IPS-11a (cell line): ENCODE data around the gene ATG101.
"Not testable (repeated sequence)": the region's sequence is repeated elsewhere in the genome, so short reads cannot be mapped to it uniquely, and the experiment has no call there.

Experiments
- H3K4me3 ChIP-seq: one replicate; pipeline ENCODE4 v1.5.1; 2013; ENCODE audit warnings: low read depth, low read length, control low read depth

Gene ATG101

DNA sequence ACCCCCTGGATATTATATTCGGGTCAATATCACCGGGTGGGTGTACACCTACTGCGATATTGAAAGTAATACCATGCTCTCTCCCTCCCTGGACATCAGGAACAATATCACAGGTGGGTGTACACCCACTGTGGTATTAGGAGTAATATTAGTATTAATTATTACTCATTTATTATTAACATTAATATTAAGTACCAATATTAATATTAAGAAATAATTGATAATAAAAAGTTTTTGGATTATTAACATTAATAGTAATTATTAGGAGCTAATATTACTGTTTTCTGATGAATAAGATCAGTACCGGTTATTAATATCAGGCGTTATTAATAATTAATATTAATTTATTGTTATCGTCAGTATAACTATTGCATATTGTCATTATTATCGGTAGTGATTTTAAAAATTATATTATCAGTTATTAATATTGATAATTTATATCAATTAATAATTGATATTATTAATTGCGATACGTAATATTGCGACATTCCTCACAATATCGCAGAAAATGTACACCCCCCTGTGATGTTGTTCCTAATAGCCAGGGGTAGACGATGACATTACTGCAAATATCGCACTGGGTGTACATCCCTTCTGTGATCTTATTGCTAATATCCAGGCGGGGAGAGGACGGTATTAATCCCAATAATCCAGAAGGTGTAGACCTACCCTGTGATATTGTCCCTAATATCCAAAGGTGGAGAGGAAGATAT is 26.7 kb downstream of the ATG101 start:
- H3K4me3 ChIP-seq: no peak overlapping the region

GRCh38 chr12:52097045-52097666 is 27.4 kb downstream of the ATG101 start:
- no peak overlapping the region for H3K4me3 ChIP-seq

- H3K4me3 ChIP-seq: not testable (repeated sequence)
These were observed 34.8 kb downstream of the ATG101 start for GRCh38 chr12:52104431-52105089.

- not testable (repeated sequence) for H3K4me3 ChIP-seq
These were observed 46.7 kb downstream of the ATG101 start for GRCh38 chr12:52116222-52117125.

DNA sequence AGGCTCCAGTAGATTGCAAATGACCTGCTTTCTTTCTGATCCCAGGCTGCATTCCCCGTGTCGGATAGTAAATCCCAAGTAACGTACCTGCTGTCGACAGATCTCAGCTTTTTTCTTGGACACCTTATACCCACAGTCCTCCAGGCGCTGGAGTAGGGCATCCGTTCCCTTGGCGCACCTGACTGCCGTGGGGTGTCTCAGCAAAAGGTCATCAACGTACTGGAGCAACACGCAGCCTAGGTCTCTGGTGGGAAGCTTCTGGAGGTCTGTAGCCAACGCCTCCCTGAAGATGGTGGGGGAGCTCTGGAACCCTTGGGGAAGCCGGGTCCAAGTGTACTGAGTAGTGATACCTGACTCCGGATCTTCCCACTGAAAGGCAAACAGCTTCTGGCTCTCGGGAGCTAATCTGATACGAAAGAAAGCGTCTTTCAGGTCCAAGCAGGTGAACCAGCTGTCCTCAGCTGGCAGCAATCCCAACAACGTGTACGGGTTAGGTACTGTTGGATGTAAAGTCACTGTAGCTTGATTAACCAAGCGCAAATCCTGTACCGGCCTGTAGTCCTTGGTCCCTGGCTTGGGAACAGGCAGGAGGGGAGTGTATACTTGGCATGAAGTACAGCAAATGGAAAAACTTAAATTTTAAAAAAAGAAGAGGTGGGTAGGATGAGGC is 48.2 kb downstream of the ATG101 start:
- H3K4me3 ChIP-seq: not testable (repeated sequence)

- no peak overlapping the region for H3K4me3 ChIP-seq
These were observed 49.8 kb downstream of the ATG101 start for GRCh38 chr12:52119398-52120254.

GRCh38 chr12:52120951-52121823 is 51.4 kb downstream of the ATG101 start:
- no peak overlapping the region for H3K4me3 ChIP-seq

DNA sequence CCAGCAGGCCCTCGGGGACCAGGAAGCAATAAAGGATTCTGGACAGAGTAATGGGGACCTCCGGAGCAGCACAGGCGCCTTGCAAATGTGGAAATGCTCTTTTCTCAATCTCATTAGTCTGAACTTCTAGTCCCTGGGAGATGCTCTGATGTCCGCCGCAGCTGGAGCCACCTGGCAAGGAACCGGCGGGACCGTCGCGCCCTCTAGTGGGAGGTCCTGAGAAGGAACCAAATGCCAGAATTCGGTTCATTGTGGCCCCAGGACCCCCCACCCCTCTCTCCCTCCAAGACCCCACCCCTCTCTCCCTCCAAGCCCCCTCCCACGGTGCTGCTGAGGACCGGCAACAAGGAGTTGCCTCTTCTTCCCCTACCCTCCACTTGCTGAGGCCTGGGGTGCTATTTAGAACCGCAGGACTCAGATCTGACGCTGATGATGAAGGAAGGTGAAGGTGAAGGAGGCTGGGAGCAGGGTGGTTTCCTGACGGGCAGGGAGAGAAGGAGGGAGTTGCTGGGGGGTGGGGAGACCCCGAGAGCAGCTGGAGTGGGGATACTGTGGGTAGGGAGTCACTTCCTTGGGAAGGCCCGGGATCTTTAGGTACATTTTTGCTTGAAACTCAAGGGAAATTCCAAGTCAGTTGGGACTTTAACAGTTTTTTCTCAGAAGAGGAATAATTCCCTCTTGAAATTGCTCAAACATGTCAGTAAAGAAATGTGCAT is 52.2 kb downstream of the ATG101 start:
- no peak overlapping the region for H3K4me3 ChIP-seq

DNA sequence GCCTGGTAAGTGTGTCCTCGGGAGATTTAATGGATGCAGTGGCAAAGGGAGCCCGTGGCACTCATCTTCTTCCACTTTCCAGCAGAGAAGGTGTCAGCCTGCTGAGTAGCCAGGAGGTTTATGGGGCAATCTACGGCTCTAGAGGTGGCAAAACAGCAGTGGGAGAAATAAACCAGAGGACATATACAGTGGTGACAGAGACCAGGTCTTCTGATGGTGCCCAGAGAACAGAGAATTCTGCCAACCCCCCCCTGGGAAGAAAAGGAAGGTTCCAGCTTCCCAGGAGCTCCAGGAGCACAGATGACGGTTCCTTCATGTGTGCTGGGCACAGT is 52.7 kb downstream of the ATG101 start:
- H3K4me3 ChIP-seq: no peak overlapping the region

GRCh38 chr12:52122904-52123303 is 53.1 kb downstream of the ATG101 start:
- H3K4me3 ChIP-seq: no peak overlapping the region

GRCh38 chr12:52123487-52124186 is 53.9 kb downstream of the ATG101 start:
- H3K4me3 ChIP-seq: no peak overlapping the region

DNA sequence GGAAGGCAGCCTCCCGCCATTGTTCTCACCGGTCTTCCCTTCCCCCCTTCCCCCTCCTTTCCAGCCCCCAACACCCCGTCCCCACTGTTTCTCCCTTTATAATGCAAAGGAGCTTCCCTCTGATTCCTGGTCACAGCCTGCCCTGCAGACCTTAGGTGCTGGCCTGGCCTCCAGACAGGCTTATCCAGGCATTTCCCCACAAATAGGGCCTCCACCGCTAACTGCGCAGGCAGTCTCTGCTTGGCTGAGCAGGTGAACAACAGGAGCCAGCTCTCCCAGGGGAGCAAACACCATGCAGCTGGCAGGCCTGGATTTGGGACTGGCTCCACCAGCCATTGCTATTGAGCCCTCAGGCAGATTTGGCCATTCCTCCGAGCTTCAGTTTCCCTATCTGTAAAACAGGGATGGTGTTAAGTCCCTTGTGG is 55.7 kb downstream of the ATG101 start:
- H3K4me3 ChIP-seq: no peak overlapping the region

GRCh38 chr12:52126050-52126604 is 56.3 kb downstream of the ATG101 start:
- H3K4me3 ChIP-seq: no peak overlapping the region
